Suprapubic skin (tissue), 4 donors: ENCODE results near the gene HOXD12. TPM values are rescaled to one million over a fixed set of nuclear protein-coding genes. Genes with fewer than 3 reads are reported as not detected.
A peak's percentile ranks its signal among the peaks of the same experiment; 100 is the strongest.

Experiments
- DNase-seq, 2 donors: peaks; one replicate each; pipeline ENCODE4 v3.0.0-alpha.2; 2019; ENCODE audit warnings: low spot score in 2 of 2
- H3K27ac ChIP-seq: fragments of 200-600 bp; sonication (generic); one replicate; pipeline ENCODE4 v1.5.1; 2019
- H3K27me3 ChIP-seq: fragments of 200-600 bp; sonication (generic); one replicate; pipeline ENCODE4 v1.5.1; 2019
- H3K36me3 ChIP-seq: fragments of 200-600 bp; sonication (generic); one replicate; pipeline ENCODE4 v1.5.1; 2019
- H3K4me1 ChIP-seq: fragments of 200-600 bp; sonication (generic); one replicate; pipeline ENCODE4 v1.5.1; 2019
- H3K4me3 ChIP-seq: fragments of 200-600 bp; sonication (generic); one replicate; pipeline ENCODE4 v1.5.1; 2019; ENCODE audit warnings: mild to moderate bottlenecking
- H3K9me3 ChIP-seq: fragments of 200-600 bp; sonication (generic); one replicate; pipeline ENCODE4 v1.5.1; 2019
- CTCF ChIP-seq, 2 donors: fragments of 200-600 bp in 1 of 2; fragments of 450-650 bp in 1 of 2; sonication (generic) in 1 of 2; IDR thresholded peaks; one replicate each; pipeline ENCODE4 v1.5.1; 2016 to 2019; ENCODE audit warnings: antibody characterized with exemption in 2 of 2, mild to moderate bottlenecking in 1 of 2, moderate library complexity in 1 of 2
- EP300 ChIP-seq: sonication (generic); formaldehyde crosslinking; IDR thresholded peaks from one replicate; pipeline ENCODE4 v1.6.1; 2017; ENCODE audit warnings: antibody characterized with exemption
- POLR2A ChIP-seq, 2 donors: fragments of 450-650 bp; IDR thresholded peaks; one replicate each; pipeline ENCODE4 v1.6.1; 2017; ENCODE audit warnings: antibody characterized with exemption in 2 of 2, mild to moderate bottlenecking in 2 of 2, moderate library complexity in 2 of 2
- POLR2AphosphoS5 ChIP-seq, 3 donors: sonication (generic); formaldehyde crosslinking; IDR thresholded peaks; one replicate each; pipeline ENCODE4 v1.6.1; 2017; ENCODE audit warnings: antibody characterized with exemption in 3 of 3
- WGBS: methylation state at CpG from one replicate; pipeline ENCODE4 v1.1.5; 2018; 5-methylcytosine and 5-hydroxymethylcytosine counted together
- total RNA-seq, 4 donors: library from RNA; depleted of rRNA; stranded (reverse); fragments of >200 nt; gene quantifications; one replicate each; pipeline ENCODE4 v1.1.0, GENCODE V29; 2016

The HOXD12 gene
- total RNA-seq, 4 donors from 2014 or later, result not detected

GRCh38 chr2:176127774-176128072, 28.1 kb downstream of the HOXD12 start:
- DNase-seq, result no peak
- Histone ChIP-seq H3K9me3 (no peaks in the 10 kb centered on the region), H3K36me3 (no peaks in the 10 kb centered on the region), H3K4me1 (peaks cover 49% of the 10 kb centered on the region), H3K27ac (peak overlapping the region; percentile 96), H3K4me3 (peak overlapping the region; percentile 65), H3K27me3 (peaks cover 97% of the 10 kb centered on the region)
- 35% methylated on average over 4 of the region's 4 CpGs for WGBS
- TF ChIP-seq EP300 (no peak), CTCF (IDR thresholded peaks at IDR 0.05) (no peak), POLR2AphosphoS5 (IDR thresholded peaks at IDR 0.05) (no peak), POLR2A (IDR thresholded peaks at IDR 0.05) (no peak)

GRCh38 chr2:176128172-176128981, 28.8 kb downstream of the HOXD12 start:
- Histone ChIP-seq H3K4me1 (peaks cover 48% of the 10 kb centered on the region), H3K27me3 (peaks cover 97% of the 10 kb centered on the region)

GRCh38 chr2:176128982-176129796, 29.6 kb downstream of the HOXD12 start, which contains the start of gene HOXD8:
Gene HOXD8 (plus strand): TSS chr2:176129705. CDS start chr2:176130367, 662 bp downstream.
- H3K4me3 ChIP-seq, result peak within 1 kb of the TSS; percentile 65

More at GRCh38 chr2:176128172-176128981, 28.8 kb downstream of the HOXD12 start:
- H3K27ac ChIP-seq, result peak overlapping the region; percentile 96
- peak; percentile 61 to 68 for DNase-seq
- peak overlapping the region; percentile 65 for H3K4me3 ChIP-seq
- H3K9me3 ChIP-seq, result no peaks in the 10 kb centered on the region
- no peak for TF ChIP-seq POLR2A (IDR thresholded peaks at IDR 0.05)
- TF ChIP-seq EP300, result no peak
- TF ChIP-seq CTCF (IDR thresholded peaks at IDR 0.05), result no peak
- TF ChIP-seq POLR2AphosphoS5 (IDR thresholded peaks at IDR 0.05), result no peak
- WGBS, result 15% methylated on average over 45 of the region's 49 CpGs
- H3K36me3 ChIP-seq, result no peaks in the 10 kb centered on the region

GRCh38 chr2:176129813-176130146, 30.2 kb downstream of the HOXD12 start:
- peaks cover 95% of the 10 kb centered on the region for H3K27me3 ChIP-seq
- peak overlapping the region; percentile 65 for H3K4me3 ChIP-seq
- no CpG with 5 or more reads among the region's 43 CpGs for WGBS

More at GRCh38 chr2:176128982-176129796, 29.6 kb downstream of the HOXD12 start, which contains the start of gene HOXD8:
- WGBS, result 5% methylated on average over 8 of the region's 64 CpGs
- no peaks in the 10 kb centered on the region for H3K36me3 ChIP-seq
- peaks cover 42% of the 10 kb centered on the region for H3K4me1 ChIP-seq
- peak in 1 of 2 donors; percentile 77 for DNase-seq
- no peak for TF ChIP-seq EP300
- peak in 2 of 3 donors; percentile 57 to 92 for TF ChIP-seq POLR2AphosphoS5 (IDR thresholded peaks at IDR 0.05)
- H3K27me3 ChIP-seq, result peaks cover 95% of the 10 kb centered on the region
- no peaks in the 10 kb centered on the region for H3K9me3 ChIP-seq
- H3K27ac ChIP-seq, result peak within 1 kb of the TSS; percentile 96

More at GRCh38 chr2:176129813-176130146, 30.2 kb downstream of the HOXD12 start:
- no peak for TF ChIP-seq EP300
- TF ChIP-seq CTCF (IDR thresholded peaks at IDR 0.05), result no peak
- Histone ChIP-seq H3K9me3 (no peaks in the 10 kb centered on the region), H3K4me1 (peaks cover 43% of the 10 kb centered on the region), H3K27ac (peak overlapping the region; percentile 96), H3K36me3 (no peaks in the 10 kb centered on the region)
- peak in 1 of 2 donors; percentile 73 for DNase-seq
